GM12878 (cell line): ENCODE measurements around the gene STON2. TPM values are rescaled to one million over a fixed set of nuclear protein-coding genes. Genes with fewer than 3 reads are reported as not detected.

Experiments used
- ATAC-seq: fragments of 200-7000 bp; cut with Tn5 transposase; 3 replicates; pipeline ENCODE4 v1.9.1; 2020; ENCODE audit warnings: mild to moderate bottlenecking, moderate library complexity
- BruUV-seq: library from RNA; stranded (reverse); fragments of 400-500 nt; replicated peaks from 2 replicates; lab custom pipeline; 2021; lab: Mats Ljungman, UMichigan
- CTCF ChIA-PET: fragments of 300-600 bp; sonication (Branson Sonifier 250); formaldehyde crosslinking; extraction: SDS; loops from one replicate; lab custom pipeline; 2021; ENCODE audit warnings: inconsistent platforms; lab: Yijun Ruan, JAX
- POLR2A ChIA-PET: fragments of 350-600 bp; formaldehyde crosslinking; extraction: SDS; loops from one replicate; lab custom pipeline; 2021; ENCODE audit warnings: inconsistent platforms; lab: Charles Lee
- RAD21 ChIA-PET: fragments of 300-600 bp; sonication (Branson Sonifier 250); formaldehyde crosslinking; loops from one replicate; lab custom pipeline; 2023; ENCODE audit warnings: antibody characterized with exemption; ENCODE audit not compliant: unreplicated experiment; lab: Charles Lee
- SMC1A ChIA-PET: fragments of 300-600 bp; sonication (Branson Sonifier 250); formaldehyde crosslinking; loops from one replicate; lab custom pipeline; 2023; ENCODE audit not compliant: unreplicated experiment, uncharacterized antibody; lab: Charles Lee
- DNase-seq: peaks from one replicate; pipeline ENCODE4 v3.0.0-alpha.2; 2011; ENCODE audit warnings: low read depth, low spot score
- FAIRE-seq: peaks from 3 replicates; lab custom pipeline; 2011; peaks lifted over from hg19 to GRCh38; lab: Jason Lieb, UNC
- H2AFZ ChIP-seq: 2 replicates; pipeline ENCODE4 v1.6.0; 2011; ENCODE audit warnings: low read depth, low read length, control low read depth; ENCODE audit not compliant: control insufficient read depth
- H3K27ac ChIP-seq: 2 replicates; pipeline ENCODE4 v1.5.1; 2011; ENCODE audit warnings: control low read depth; ENCODE audit not compliant: control insufficient read depth, insufficient read depth
- H3K27me3 ChIP-seq, 2 experiments: replicated peaks in 1 of 2; 2 replicates each; pipeline versions ENCODE4 v1.6.0 to v1.6.1; 2011; ENCODE audit warnings: low read length in 1 of 2; ENCODE audit not compliant: control insufficient read depth in 2 of 2, insufficient read depth in 2 of 2
- H3K36me3 ChIP-seq, 2 experiments: 2 replicates each; pipeline ENCODE4 v1.5.1; 2011; ENCODE audit warnings: low read length in 1 of 2; ENCODE audit not compliant: control insufficient read depth in 2 of 2, insufficient read depth in 2 of 2
- H3K4me1 ChIP-seq: 2 replicates; pipeline ENCODE4 v1.6.1; 2011; ENCODE audit warnings: mild to moderate bottlenecking, low read length, moderate library complexity, mixed read lengths; ENCODE audit not compliant: control insufficient read depth, insufficient read depth
- H3K4me2 ChIP-seq: 2 replicates; pipeline ENCODE4 v1.6.0; 2011; ENCODE audit warnings: control low read depth; ENCODE audit not compliant: control insufficient read depth, insufficient read depth
- H3K4me3 ChIP-seq: fragments of 200-600 bp; sonication (generic); 2 replicates; pipeline ENCODE4 v1.5.1; 2016
- H3K79me2 ChIP-seq: 2 replicates; pipeline ENCODE4 v1.6.0; 2011; ENCODE audit warnings: low read length; ENCODE audit not compliant: control insufficient read depth, insufficient read depth
- H3K9ac ChIP-seq: 2 replicates; pipeline ENCODE4 v1.8.0; 2011; ENCODE audit warnings: low read length, control low read depth, mixed read lengths; ENCODE audit not compliant: control insufficient read depth, insufficient read depth
- H3K9me3 ChIP-seq: replicated peaks from 3 replicates; pipeline ENCODE4 v1.5.1; 2011; ENCODE audit warnings: mild to moderate bottlenecking, low read length; ENCODE audit not compliant: control insufficient read depth, insufficient read depth
- H4K20me1 ChIP-seq: 2 replicates; pipeline ENCODE4 v1.6.0; 2011; ENCODE audit not compliant: control insufficient read depth, insufficient read depth
- ATF3 ChIP-seq: IDR thresholded peaks from 2 replicates; pipeline ENCODE4 v1.6.1; 2011; ENCODE audit warnings: low read depth, mild to moderate bottlenecking, low read length, moderate library complexity, borderline replicate concordance; ENCODE audit errors: extremely low read depth
- BCL11A ChIP-seq: IDR thresholded peaks from 2 replicates; pipeline ENCODE4 v1.6.1; 2011; ENCODE audit warnings: low read depth, low read length
- CHD1 ChIP-seq: IDR thresholded peaks from 2 replicates; pipeline ENCODE4 v1.6.1; 2012; ENCODE audit warnings: low read depth, low read length, improper control_type of control experiment
- E4F1 ChIP-seq: fragments of 450-650 bp; IDR thresholded peaks from 2 replicates; pipeline ENCODE4 v1.6.1; 2018; ENCODE audit warnings: borderline replicate concordance, mild to moderate bottlenecking; ENCODE audit not compliant: partially characterized antibody
- ELK1 ChIP-seq: IDR thresholded peaks from 2 replicates; pipeline ENCODE4 v1.6.1; 2012; ENCODE audit warnings: low read depth, low read length, improper control_type of control experiment
- NR2F1 ChIP-seq: fragments of 450-650 bp; conservative IDR thresholded peaks from 2 replicates; pipeline ENCODE4 v1.6.1; 2017; ENCODE audit warnings: mild to moderate bottlenecking
- PBX3 ChIP-seq: IDR thresholded peaks from 2 replicates; pipeline ENCODE4 v1.6.1; 2011; ENCODE audit warnings: mild to moderate bottlenecking, low read depth, low read length, moderate library complexity; ENCODE audit not compliant: insufficient replicate concordance
- PML ChIP-seq: IDR thresholded peaks from 2 replicates; pipeline ENCODE4 v1.6.1; 2012; ENCODE audit warnings: low read length, inconsistent platforms
- SMAD1 ChIP-seq: fragments of 450-650 bp; IDR thresholded peaks from 2 replicates; pipeline ENCODE4 v1.6.1; 2018; ENCODE audit warnings: mild to moderate bottlenecking, low read depth; ENCODE audit not compliant: partially characterized antibody
- ZSCAN29 ChIP-seq: fragments of 450-650 bp; IDR thresholded peaks from 2 replicates; pipeline ENCODE4 v1.6.1; 2017; ENCODE audit warnings: mild to moderate bottlenecking, moderate library complexity
- WGBS: methylation state at CpG from one replicate; pipeline ENCODE4 v1.1.6; 2016; ENCODE audit warnings: low lambda C conversion rate; ENCODE audit not compliant: insufficient replicate concordance, insufficient coverage; ENCODE audit errors: missing lambda C conversion rate; 5-methylcytosine and 5-hydroxymethylcytosine counted together
- in situ Hi-C: fragments of 300-500 bp; cut with MboI; formaldehyde crosslinking; loops from 9 replicates; pipeline ENCODE4 v1.14.3; 2018; ENCODE audit warnings: mixed read lengths
- intact Hi-C: fragments of 100-400 bp; cut with micrococcal nuclease; formaldehyde crosslinking; loops from one replicate; pipeline ENCODE4 v1.14.2; 2022; ENCODE audit not compliant: unreplicated experiment
- polyA plus RNA-seq, 11 experiments: library from polyadenylated mRNA; depleted of rRNA in 4 of 11; unstranded in 6 of 11; stranded (reverse) in 5 of 11; fragments of >200 nt; fragmentation: Nextera tagmentation in 4 of 11; fragmentation: Illumina TruSeq in 1 of 11; extraction: Ambion mirVana in 4 of 11; extraction: Trizol in 1 of 11; gene quantifications; 1 replicate in 1 of 11; 2 replicates in 10 of 11; pipeline versions ENCODE4 v1.2.1 to v1.2.3, GENCODE V29; 2011 to 2016; ENCODE audit warnings: inconsistent platforms in 2 of 11, missing spikeins in 2 of 11, low read depth in 1 of 11
- total RNA-seq, 4 experiments: library from RNA; depleted of rRNA in 3 of 4; stranded (reverse); fragments of >200 nt in 3 of 4; fragmentation: Illumina TruSeq in 1 of 4; extraction: Trizol in 1 of 4; gene quantifications; 2 replicates each; pipeline versions ENCODE4 v1.2.1 to v1.2.3, GENCODE V29; 2013 to 2021

STON2 gene
- total and polyA plus RNA-seq, 10 of the 15 experiments (the other 5 are each of a cell fraction or from before 2014, with no cell fraction given), result 0.03 to 0.13 (median 0.03) TPM; not detected in 7

- no peak for DNase-seq
- SMC1A ChIA-PET, result no interaction called here
- RAD21 ChIA-PET, result interaction anchor here (7.5 to 8.6 kb wide), 2 partner anchors 188 to 200 kb away, joined by 48 to 79 read pairs; no protein-coding TSS in a partner anchor
- Histone ChIP-seq H3K4me1 (no peaks in the 10 kb centered on the region), H3K4me2 (no peak overlapping the region), H3K9ac (no peak overlapping the region), H3K4me3 (no peak overlapping the region), H3K27me3 (no peaks in the 10 kb centered on the region; a peak in 1 of 4 replicates), H2AFZ (no peak overlapping the region), H3K9me3 (no peaks in the 10 kb centered on the region), H4K20me1 (no peaks in the 10 kb centered on the region), H3K36me3 (no peaks in the 10 kb centered on the region), H3K79me2 (no peaks in the 10 kb centered on the region), H3K27ac (no peak overlapping the region)
- WGBS, result 4% methylated on average over 1 of the region's 1 CpG
- CTCF ChIA-PET, result interaction anchor here (1.8 to 12.5 kb wide), 2 partner anchors 189 to 200 kb away, joined by 11 to 195 read pairs; no protein-coding TSS in a partner anchor
- ATAC-seq, result no peak
- intact Hi-C loops (no loop called here), in situ Hi-C loops (no loop called here)
- TF ChIP-seq SMAD1 (no peak), ZSCAN29 (no peak), BCL11A (no peak), NR2F1 (no peak), ELK1 (no peak), PML (no peak), CHD1 (no peak), PBX3 (no peak), ATF3 (no peak), E4F1 (no peak)
- POLR2A ChIA-PET, result no interaction called here
- no peak for FAIRE-seq
- BruUV-seq, result no TSS peak
Measured at GRCh38 chr14:81264671-81265070, 135.5 kb downstream of the STON2 start.
